MCF 10A (cell line): ENCODE results near the gene SVOPL. TPM values are rescaled to one million over a fixed set of nuclear protein-coding genes. Genes with fewer than 3 reads are reported as not detected.

Experiments
- BruUV-seq: library from RNA; stranded (reverse); fragments of 400-500 nt; replicated peaks from 2 replicates; lab custom pipeline; 2021; lab: Mats Ljungman, UMichigan
- CTCF ChIA-PET: fragments of 300-600 bp; sonication (Branson Sonifier 250); formaldehyde crosslinking; extraction: SDS; loops from one replicate; lab custom pipeline; 2021; ENCODE audit warnings: antibody characterized with exemption, inconsistent platforms; lab: Yijun Ruan, JAX
- POLR2A ChIA-PET: fragments of 300-600, 350-650 bp; sonication (Branson Sonifier 250); formaldehyde crosslinking; extraction: SDS; loops from one replicate; lab custom pipeline; 2020; ENCODE audit warnings: antibody characterized with exemption, inconsistent platforms; lab: Yijun Ruan, JAX
- DNase-seq: peaks from one replicate; pipeline ENCODE4 v3.0.0-alpha.2; 2018; ENCODE audit not compliant: unreplicated experiment
- H3K27ac Mint-ChIP-seq: one replicate; pipeline ENCODE4 v1.8.0; 2022; ENCODE audit warnings: mild to moderate bottlenecking, low read depth, mixed read lengths; ENCODE audit not compliant: unreplicated experiment
- H3K27me3 Mint-ChIP-seq: one replicate; pipeline ENCODE4 v1.8.0; 2022; ENCODE audit warnings: mixed read lengths; ENCODE audit not compliant: insufficient read depth, unreplicated experiment
- H3K36me3 Mint-ChIP-seq: one replicate; pipeline ENCODE4 v1.8.0; 2022; ENCODE audit warnings: mild to moderate bottlenecking, moderate library complexity, mixed read lengths; ENCODE audit not compliant: insufficient read depth, unreplicated experiment
- H3K4me1 Mint-ChIP-seq: one replicate; pipeline ENCODE4 v1.8.0; 2022; ENCODE audit warnings: mixed read lengths; ENCODE audit not compliant: insufficient read depth, unreplicated experiment
- H3K4me3 Mint-ChIP-seq: one replicate; pipeline ENCODE4 v1.8.0; 2022; ENCODE audit warnings: mild to moderate bottlenecking, moderate library complexity, mixed read lengths; ENCODE audit not compliant: unreplicated experiment
- H3K9me3 Mint-ChIP-seq: one replicate; pipeline ENCODE4 v1.8.0; 2022; ENCODE audit warnings: mixed read lengths; ENCODE audit not compliant: unreplicated experiment
- CTCF ChIP-seq: fragments of 200-600 bp; IDR thresholded peaks from one replicate; pipeline ENCODE4 v1.8.0; 2022; ENCODE audit warnings: antibody characterized with exemption, mild to moderate bottlenecking; ENCODE audit not compliant: unreplicated experiment
- intact Hi-C: fragments of 100-400 bp; cut with micrococcal nuclease; formaldehyde crosslinking; loops from 2 replicates; pipeline ENCODE4 v1.14.1; 2022
- total RNA-seq: library from RNA; stranded (reverse); gene quantifications from 2 replicates; pipeline ENCODE4 v1.2.3, GENCODE V29; 2022

Gene SVOPL
- total RNA-seq, 1 experiment from 2014 or later: not detected

GRCh38 chr7:138627361-138627760 is 73.8 kb downstream of the SVOPL start:
- ChIA-PET CTCF (no interaction called here), POLR2A (interaction anchor here (0.6 kb wide), 1 partner anchor 220 kb away, joined by 4 read pairs; no protein-coding TSS in a partner anchor)
- no peak for DNase-seq
- intact Hi-C loops: no loop called here
- H3K4me1 Mint-ChIP-seq: peaks cover 5% of the 10 kb centered on the region
- H3K4me3 Mint-ChIP-seq: no peak overlapping the region
- H3K36me3 Mint-ChIP-seq: no peaks in the 10 kb centered on the region
- no peak overlapping the region for H3K27ac Mint-ChIP-seq
- H3K27me3 Mint-ChIP-seq: no peaks in the 10 kb centered on the region
- TF ChIP-seq CTCF: no peak
- no peaks in the 10 kb centered on the region for H3K9me3 Mint-ChIP-seq
- no TSS peak for BruUV-seq

- Mint-ChIP-seq H3K9me3 (no peaks in the 10 kb centered on the region), H3K36me3 (no peaks in the 10 kb centered on the region), H3K4me1 (peaks cover 5% of the 10 kb centered on the region), H3K27ac (no peak overlapping the region), H3K27me3 (no peaks in the 10 kb centered on the region), H3K4me3 (no peak overlapping the region)
- intact Hi-C loops: no loop called here
- no peak for TF ChIP-seq CTCF
- ChIA-PET POLR2A (interaction anchor here (0.6 kb wide), 1 partner anchor 219 kb away, joined by 4 read pairs; no protein-coding TSS in a partner anchor), CTCF (interaction anchor here (1.2 kb wide), 1 partner anchor 22 kb away, joined by 4 read pairs; no protein-coding TSS in a partner anchor)
- peak; percentile 14 for DNase-seq
- no TSS peak for BruUV-seq
Measured at GRCh38 chr7:138626846-138627245, 74.3 kb downstream of the SVOPL start.

- no peak overlapping the region for H3K27ac Mint-ChIP-seq
- H3K36me3 Mint-ChIP-seq: no peaks in the 10 kb centered on the region
- intact Hi-C loops: no loop called here
- H3K27me3 Mint-ChIP-seq: no peaks in the 10 kb centered on the region
- H3K4me1 Mint-ChIP-seq: peaks cover 5% of the 10 kb centered on the region
- BruUV-seq: no TSS peak
- no peaks in the 10 kb centered on the region for H3K9me3 Mint-ChIP-seq
- POLR2A ChIA-PET: no interaction called here
- no peak overlapping the region for H3K4me3 Mint-ChIP-seq
- no peak for DNase-seq
- CTCF ChIA-PET: interaction anchor here (1.2 kb wide), 1 partner anchor 21 kb away, joined by 4 read pairs; no protein-coding TSS in a partner anchor
- no peak for TF ChIP-seq CTCF
Measured at GRCh38 chr7:138625849-138626230, 75.3 kb downstream of the SVOPL start.

GRCh38 chr7:138625084-138625848 is 75.9 kb downstream of the SVOPL start:
- no peak overlapping the region for H3K4me3 Mint-ChIP-seq
- H3K9me3 Mint-ChIP-seq: no peaks in the 10 kb centered on the region
- no TSS peak for BruUV-seq
- CTCF ChIA-PET: interaction anchor here (1.2 kb wide), 1 partner anchor 21 kb away, joined by 4 read pairs; no protein-coding TSS in a partner anchor
- intact Hi-C loops: no loop called here
- no peak for DNase-seq
- POLR2A ChIA-PET: no interaction called here
- H3K36me3 Mint-ChIP-seq: no peaks in the 10 kb centered on the region
- no peak for TF ChIP-seq CTCF
- H3K4me1 Mint-ChIP-seq: peaks cover 5% of the 10 kb centered on the region
- no peaks in the 10 kb centered on the region for H3K27me3 Mint-ChIP-seq
- H3K27ac Mint-ChIP-seq: no peak overlapping the region
